ENCODE measurements around the gene DUSP11.
"Not testable (repeated sequence)": the region's sequence is repeated elsewhere in the genome, so short reads cannot be mapped to it uniquely, and the experiment has no call there.

The DUSP11 gene
- total RNA-seq = 46.2 to 51.1 (median 50.3) reads per million in 3 experiments

DNA sequence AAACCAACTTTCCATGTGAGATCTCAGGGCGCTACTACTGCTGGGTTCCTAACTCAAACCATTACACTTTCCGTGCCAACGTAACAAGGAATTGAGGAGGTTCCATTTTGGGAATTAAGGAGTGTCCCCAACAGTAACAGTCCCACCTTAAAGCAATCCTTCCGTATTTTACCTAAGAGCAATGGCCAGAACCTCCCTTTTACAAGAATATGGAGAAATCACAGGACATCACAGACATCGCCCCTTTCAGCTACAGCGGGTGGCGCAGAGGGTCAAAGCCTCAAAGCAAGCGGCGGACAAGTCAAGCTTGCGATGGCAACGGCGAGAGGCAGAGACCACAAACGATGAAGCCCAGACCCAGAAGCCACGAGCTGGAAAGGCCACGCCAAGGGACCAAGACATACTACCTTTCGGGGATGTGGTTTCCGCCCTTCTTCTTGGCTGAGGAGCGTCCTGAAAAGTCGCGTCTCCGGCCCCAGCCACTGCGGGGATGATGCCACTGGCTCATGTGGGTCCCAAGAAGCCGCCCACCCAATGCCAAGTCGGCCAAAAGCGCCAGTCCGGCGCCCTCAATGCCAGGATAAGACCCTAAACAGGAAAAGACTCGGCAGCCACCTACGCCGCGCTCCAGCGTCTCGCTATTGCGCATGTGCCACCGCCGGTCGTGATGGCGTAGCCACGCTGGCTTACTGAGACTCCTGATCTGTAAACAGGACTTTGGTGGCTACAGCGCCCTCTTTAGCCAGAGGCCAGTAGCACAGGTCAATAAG, at the start of gene DUSP11:
Gene DUSP11, minus strand, starts transcription at position 637 of the 770 bp plus-strand sequence. Its CDS starts 129 bp downstream, at position 508.
- peak; percentile 94 for DNase-seq

DNA sequence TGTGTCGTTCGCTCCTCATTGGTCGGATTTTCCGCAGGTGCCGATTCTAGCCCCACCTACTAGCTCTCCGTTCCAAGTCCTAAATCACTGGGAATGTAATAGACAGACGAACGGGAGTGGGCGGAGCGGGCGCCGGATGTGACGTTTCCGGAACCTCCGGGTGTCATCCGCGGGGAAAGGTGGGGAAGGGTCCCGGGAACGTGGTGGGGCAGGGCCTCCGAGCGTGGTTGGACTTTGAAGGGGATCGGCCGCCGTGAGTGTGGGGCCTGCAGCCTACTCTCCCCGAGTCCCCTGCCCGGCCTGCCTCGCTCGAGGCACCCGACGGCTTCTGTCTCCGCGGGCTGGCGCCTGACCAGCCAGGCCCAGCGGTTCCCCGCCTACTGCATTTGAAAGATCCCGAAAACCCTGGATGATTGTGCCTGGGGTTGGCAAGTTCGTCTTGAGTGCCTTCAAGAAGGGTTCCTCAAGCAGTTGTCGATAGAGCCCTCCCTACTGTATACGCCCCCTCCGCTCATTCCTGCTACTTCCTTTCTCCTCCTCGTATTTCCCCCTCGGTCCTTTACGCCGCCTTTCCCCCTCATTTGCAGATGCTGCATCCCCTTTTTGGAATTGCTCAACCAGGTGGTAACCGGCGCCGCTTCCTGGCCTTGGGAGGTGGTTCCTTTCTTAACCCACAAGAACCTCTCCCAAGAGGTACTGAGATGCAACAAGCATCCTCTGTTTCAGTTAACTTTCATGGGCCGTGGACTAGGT, 49.1 kb upstream of the DUSP11 start, which contains the start of gene STAMBP:
Gene STAMBP, plus strand, starts transcription at position 144 of the 753 bp plus-strand sequence. CDS start 1,896 bp downstream, outside the sequence.
- peak; percentile 90 for DNase-seq

DNA sequence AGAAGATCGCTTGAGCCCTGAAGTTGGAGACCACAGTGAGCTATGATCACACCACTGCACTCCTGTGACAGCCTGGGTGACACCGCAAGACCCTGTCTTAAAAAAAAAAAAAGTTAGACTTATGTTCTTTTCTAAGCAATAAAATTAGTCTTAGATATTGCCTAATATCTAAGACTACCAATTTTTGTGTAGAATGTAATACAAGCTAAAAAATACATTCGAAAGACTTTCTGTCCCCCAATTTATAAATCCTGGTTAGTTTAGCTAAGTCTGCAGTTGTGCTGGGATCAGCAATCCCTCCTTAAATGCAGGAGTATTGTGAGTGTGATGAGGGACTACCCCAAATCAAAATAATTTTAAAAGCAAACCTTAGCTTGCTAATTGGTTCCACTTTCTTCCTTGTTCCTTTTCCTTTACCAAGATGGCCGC, 48.5 kb upstream of the DUSP11 start:
- DNase-seq = no peak

DNA sequence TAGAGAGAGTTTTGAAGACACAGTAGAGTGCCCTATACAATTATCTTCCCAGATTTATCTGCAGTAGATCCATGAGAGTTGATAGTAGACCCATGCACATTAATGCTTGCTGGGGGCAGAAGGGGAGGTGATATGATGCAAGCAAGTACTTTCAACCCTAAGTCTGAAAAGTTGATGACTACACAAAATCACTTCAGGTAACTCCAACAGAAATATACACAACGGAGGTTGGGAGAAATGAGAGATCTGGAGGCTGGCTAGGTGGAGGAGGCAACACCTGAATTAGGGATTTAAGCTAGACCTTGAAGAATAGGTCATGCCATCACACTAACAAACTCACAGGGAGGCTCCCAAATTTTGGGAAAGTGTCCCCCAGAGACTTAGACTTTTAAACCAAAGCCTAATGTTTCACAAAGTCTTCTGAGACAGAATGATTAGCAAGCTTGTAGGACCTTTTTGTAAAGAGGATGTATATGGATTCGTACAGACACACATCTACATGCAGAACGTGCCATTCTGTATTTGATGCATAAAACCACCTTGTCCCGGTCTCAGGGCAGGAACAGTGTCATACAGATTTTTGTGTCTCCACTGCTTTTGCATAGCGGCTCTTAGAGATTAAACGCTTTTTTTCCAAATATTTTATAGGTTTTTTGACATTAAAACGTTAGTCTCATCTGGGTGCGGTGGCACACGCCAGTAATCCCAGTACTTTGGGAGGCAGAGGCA, 47.9 kb upstream of the DUSP11 start:
- no peak for DNase-seq

DNA sequence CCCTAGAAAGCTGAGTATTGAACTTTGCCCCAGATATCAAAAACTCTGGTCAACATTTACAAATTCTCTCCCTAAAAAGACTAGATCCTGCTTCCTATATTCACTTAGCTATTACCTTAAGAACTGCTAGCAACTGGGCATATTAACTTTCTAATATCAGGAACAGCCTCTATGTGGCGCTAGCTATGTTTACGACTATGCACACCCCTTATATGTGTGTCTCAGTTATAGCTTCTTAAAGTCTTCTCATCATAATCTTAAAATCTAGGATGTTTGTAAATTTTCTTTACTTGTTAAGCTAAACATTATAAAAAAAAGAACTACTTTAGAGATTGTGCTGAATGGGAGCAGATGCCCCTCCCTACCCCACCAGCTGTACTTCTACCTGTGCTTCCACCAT, 47.1 kb upstream of the DUSP11 start:
- DNase-seq = no peak

DNA sequence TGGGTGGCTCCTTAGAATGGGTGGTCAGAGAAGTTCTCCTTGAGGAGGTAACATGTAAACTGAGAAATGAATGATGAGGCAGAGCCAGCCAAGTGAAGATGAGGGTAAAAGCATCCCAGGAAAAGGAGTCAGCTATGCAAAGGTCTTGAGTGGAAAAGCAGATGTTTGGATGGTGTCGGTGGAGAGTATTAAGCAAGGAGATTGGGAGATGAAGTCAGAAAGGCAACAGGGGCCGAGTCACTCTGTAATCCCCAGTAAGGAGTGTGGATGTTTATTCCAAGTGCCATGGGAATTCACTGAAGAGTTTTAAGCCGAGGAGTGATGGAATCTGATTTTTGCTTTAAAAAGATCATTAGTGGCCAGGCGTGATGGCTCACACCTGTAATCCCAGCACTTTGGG, 45.5 kb upstream of the DUSP11 start:
- no peak for DNase-seq

DNA sequence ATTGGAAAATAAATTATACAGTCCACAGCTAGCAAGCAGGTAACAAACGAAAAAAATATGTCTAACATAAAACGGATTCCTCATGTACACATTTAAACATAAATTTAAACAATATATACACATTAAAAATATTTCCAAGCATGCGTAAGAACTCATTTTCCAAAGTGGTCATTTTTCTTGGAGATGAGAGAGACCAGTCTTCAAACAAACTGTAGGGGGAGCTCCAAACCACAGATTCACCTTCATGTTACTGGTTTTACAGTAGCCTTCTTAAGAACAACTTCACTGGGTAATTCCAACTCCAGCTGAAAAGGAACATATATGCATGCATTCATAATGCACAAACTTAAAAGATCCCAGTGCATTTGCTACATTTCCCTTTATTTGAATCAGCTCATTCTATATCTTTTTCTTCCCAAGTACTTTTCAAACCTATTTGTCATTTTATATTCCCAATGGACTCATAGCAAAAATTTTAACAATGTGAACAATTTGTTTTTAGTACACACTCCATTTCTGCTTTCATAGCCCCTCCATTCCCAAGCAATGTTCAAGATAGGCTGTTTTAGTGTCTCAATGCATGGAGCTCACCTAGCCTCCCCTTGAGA, 44.1 kb upstream of the DUSP11 start:
- peak; percentile 55 for DNase-seq

DNA sequence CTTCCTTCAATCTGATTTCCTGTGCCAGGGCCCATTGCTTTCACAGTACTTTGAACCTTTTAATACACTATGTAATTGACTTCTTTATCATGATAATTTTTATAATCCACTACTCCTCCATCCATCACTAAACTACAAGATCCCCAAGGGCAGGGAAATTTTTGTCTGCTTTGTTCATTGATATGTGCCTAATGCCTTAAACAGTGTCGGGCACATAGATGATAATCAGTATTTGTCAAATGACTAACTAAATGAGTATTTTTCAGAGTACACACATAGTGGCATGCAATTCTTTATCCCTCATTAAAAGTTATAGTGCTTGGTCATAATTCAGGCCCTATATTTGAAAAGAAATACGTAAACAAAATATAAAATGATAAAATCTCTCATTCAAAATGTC, 43.5 kb upstream of the DUSP11 start:
- DNase-seq = no peak

DNA sequence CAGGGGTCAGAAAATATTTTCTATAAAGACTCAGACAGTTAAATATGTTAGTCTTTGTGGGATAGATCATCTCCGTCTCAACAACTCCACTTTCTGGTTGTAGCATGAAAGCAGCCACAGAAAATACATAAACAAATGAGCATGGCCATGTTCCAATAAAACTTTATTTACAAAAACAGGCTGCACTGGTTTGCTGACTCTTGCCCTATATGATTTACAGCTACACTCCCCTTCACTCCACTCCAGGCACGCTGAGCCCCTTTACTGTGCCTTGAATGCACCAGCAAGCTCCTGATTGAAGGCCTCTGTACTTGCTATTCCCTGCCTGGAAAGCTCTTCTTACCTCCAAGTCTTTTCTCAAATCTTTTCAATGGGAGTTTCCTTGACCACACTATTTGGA, 43.1 kb upstream of the DUSP11 start:
- DNase-seq = no peak

DNA sequence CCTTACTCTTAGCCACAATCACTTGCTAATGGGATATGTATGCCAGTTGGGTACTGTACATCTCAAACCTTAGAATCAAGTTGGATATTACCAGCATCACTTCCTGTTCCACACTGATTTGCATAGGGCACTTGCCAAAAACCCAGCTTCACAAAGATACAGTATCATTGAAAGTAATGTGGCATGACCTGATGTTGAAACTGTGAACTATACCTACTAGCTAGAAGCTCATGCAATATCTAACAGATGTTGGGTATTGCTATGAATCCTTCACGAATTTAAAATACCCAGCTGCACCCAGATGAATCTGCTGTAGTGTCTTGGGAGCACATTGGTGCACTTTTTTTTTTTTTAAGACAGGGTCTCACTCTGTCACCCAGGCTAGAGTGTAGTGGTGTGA, 42.4 kb upstream of the DUSP11 start:
- no peak for DNase-seq

DNA sequence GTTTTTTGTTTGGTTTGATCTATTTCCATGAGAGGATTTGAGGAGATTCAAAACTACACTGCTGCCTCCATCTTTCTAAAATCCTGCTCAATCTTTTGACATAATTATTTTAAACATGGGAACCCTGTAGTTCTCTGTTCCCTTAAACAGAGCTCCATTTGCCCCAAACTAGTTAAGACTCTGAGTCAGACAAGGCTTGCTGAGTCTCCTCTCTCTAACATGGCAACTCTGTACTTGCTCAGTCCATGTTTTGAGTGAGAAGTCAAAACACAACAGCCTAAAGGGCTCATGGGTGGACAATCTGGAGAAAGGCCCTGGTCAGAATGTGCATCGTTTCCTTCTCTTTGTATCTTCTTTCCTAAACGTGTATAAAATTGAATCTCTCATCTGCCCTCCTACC, 41.8 kb upstream of the DUSP11 start:
- no peak for DNase-seq

DNA sequence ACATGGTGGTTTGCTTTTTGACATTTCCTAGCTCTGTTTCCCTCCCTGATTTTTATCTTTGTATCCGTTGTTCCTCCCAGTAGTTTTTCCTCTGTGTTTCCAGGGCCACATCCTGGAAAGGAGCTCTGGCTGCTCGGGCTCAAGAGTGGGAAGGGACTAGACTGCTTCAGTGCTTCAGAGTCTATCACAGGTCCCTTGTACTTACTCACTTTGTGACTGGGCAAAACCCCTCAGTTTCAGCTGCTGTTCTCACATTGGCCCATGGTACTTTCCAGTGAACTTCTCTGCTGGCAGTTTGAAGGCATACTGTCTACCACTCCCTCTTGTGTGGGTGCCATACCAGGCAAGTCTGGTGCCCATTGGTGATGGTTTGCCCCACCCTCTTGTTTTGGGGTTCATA, 41.3 kb upstream of the DUSP11 start:
- DNase-seq = no peak

DNA sequence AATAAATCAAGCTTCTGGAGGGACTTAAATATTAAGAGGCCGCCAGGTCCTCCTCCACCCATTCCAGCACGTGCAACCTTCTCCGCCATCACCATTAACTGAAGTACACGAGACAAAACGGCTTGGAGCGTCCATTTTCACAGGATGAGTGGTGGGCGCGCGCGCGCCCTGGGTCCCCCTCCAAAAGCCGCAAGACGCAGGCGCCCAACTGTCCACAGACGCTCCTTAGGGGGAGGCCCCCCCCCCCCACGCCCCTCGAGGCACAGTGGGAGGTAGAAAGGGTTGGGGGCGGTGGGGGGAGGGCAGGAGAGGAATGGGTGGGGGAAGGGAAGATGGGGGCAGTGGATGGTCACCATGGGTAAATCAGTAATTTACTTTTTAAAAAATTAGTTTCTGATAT, 38.4 kb upstream of the DUSP11 start:
- no peak for DNase-seq

DNA sequence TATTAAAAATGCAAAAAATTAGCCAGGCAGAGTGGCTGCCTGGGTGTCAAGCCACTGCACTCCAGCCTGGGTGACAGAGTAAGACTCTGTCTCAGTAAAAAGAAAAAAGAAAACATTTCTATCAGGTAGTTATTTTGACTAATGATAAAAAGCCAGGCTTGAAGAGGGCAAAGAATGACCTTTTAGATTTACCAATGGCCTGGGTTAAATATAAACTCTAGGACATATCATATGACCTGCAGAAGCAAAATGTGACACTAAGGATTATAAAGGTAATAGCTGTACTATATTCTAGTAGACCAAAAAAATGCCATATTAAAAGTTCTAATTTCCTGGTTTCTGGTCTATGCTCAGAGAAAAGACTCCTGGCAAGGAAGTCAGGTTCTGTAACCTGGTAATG, 32.7 kb upstream of the DUSP11 start:
- DNase-seq = no peak

DNA sequence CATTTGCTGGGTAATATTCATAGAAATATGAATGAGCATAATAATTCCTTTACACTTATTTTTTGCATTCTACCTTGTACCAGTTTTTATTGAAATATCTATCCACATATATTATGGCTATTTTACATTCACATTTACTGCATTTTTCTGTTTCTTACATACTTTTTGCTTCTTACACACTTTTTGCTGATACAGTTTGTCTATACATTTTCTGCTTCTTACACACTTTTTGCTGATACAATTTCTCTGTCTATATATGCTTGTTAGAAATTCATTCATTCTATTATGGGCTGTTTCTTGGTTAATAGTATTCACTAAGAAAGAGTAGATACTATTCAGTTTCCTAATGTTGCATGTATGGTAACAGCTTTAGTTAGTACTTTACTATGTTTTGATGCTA, 32.0 kb upstream of the DUSP11 start:
- DNase-seq = no peak

DNA sequence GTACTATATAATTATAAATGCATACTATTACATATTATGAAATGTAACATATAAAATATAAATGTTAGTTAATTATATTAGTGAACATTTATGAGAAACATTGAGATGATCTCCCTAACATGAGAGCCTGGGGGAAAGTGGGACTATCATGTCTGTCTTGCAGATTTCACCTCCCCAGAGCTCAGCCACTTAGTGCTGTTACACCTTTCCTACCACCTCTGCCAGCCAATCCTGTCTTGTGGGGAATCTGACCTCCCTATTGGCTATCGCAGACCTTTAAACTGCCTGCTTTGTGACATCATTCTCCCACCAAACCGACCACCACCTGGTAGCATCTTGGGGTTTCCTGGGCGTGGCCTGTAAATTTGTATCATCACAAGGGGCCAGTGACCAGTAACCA, 4.0 kb upstream of the DUSP11 start, which contains the start of gene C2orf78:
Gene C2orf78, plus strand, starts transcription at position 301 of the 400 bp plus-strand sequence. CDS start 127 bp downstream, outside the sequence.
- not testable (repeated sequence) for DNase-seq

DNA sequence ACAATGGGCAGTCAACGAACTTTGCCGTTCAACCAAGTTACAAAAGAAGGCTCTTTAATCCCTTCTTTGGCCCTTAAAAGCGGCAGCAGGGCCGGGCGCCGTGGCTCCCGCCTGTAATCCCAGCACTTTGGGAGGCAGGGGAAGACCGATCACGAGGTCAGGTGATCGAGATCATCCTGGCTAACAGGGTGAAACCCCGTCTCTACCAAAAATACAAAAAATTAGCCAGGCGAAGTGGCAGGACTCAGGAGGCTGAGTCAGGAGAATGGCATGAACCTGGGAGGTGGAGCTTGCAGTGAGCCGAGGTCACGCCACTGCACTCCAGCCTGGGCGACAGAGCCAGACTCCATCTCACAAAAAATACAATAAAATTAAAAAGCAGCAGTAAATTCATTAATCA, 3.5 kb upstream of the DUSP11 start:
- DNase-seq = not testable (repeated sequence)

DNA sequence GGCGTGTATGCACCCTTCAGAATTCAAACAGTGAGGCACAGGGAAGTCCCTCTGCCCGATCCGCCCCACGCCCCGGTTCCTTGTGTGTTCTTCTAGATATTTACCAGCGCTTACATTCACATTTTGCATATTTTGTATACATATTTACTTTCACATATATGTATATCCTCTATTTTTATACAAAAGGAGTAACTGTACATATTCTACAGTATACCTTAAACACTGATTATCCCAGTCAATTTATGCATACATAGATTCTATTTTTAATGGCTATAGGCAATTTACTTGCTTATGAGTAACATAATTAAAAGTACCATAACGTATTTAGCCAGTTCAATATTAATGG, 307 bp upstream of the DUSP11 start:
- no peak for DNase-seq

DNA sequence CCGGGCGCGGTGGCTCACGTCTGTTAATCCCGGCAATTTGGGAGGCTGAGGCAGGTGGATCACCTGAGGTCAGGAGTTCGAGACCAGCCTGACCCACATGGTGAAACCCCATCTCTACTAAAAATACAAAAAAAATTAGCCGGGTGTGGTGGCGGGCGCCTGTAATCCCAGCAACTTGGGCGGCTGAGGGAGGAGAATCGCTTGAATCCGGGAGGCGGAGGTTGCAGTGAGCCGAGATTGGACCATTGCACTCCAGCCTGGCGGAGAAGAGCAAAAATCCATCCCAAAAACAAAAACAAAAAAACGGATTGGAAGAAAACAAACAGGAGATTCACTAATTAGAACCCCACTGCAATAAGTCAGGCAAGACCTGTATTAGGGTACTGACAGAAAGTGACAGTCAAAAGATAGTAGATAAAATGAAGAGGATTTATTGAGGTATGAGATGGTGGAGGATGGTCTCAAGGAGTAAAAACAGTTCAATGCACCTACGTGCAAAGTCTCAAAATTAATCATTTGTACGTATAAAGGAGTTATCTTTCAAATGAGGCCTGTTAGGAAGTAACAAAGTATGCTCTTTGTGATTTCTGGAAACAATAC, 936 bp downstream of the DUSP11 start:
- not testable (repeated sequence) for DNase-seq

DNA sequence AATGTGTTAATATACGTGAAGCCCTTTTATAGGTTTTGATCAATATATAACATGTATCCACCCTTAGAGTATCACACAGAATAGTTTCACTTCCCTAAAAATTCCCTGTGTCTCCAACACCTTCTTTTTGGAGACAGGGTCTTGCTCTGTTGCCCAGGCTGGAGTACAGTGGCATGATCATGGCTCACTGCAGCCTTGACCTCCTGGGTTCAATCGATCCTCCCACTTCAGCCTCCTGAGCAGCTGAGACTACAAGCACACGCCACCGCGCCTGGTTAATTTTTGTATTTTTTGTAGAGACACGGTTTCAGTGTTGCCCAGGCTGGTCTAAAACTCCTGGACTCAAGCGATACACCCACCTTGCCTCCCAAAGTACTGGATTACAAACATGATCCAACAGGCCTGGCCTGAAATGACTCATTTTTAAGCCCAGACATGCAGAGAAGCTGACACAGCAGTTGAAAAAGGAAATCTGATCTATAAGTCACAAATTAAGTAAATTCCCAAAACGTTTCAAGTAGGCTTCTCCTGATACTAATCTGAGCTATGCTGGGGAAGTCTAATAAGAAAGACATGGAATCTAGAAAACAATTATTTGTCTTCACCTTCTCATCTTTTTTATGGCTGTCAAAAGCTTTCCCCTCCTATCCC, 2.9 kb downstream of the DUSP11 start:
- no peak for DNase-seq

DNA sequence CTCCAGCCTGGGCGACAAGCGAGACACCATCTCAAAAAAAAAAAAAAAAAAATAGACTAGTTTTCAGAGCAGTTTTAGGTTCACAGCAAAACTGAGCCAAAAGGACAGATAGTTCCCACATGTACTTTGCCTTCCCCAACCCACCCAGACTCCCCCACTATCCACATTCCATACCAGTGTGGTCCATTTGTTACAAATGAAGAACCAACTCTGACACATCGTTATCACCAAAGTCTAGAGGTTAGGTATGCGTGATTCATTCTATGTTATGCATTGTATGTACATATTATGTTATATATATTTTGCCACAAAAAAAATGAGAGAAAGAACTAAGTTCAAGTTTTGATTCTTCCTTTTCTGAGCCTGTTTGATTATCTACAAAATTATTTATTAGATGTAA, 3.5 kb downstream of the DUSP11 start:
- no peak for DNase-seq

DNA sequence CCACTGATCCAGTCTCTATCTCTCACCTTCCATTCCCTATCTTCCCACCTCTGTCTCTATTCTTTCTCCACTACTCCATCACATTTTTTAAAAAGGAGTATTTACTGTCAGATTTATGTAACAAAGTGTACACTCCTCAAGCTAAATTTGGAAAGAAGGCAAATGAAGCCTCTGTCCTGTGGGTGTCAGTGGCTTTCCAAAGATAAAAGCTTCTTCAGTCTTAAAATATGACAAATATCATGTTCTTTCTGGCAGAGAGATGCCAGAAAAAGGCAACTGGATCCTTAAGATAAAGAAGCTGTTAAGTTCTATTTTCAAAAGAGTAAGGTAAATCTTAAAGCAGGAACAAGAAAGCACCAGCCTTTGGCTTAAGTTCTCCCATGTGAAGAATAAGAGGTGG, 7.1 kb downstream of the DUSP11 start:
- DNase-seq = no peak

Measured in central memory CD4-positive, alpha-beta T cell (primary cell).